Mucosa of descending colon (tissue), 3 donors: Measurements from ENCODE around the gene PCK2. TPM values are rescaled to one million over a fixed set of nuclear protein-coding genes. Genes with fewer than 3 reads are reported as not detected.
"Not testable (repeated sequence)": the region's sequence is repeated elsewhere in the genome, so short reads cannot be mapped to it uniquely, and the experiment has no call there.

Source experiments
- ATAC-seq: fragments of 200-7000 bp; cut with Tn5 transposase; one replicate; pipeline ENCODE4 v1.9.1; 2020; ENCODE audit warnings: mild to moderate bottlenecking, moderate library complexity
- DNase-seq, 3 donors: peaks; one replicate each; pipeline ENCODE4 v3.0.0-alpha.2; 2020
- H3K36me3 ChIP-seq: fragments of 200-600 bp; one replicate; pipeline ENCODE4 v1.8.0; 2021; ENCODE audit warnings: low read depth, mild to moderate bottlenecking
- H3K4me1 ChIP-seq: fragments of 200-600 bp; one replicate; pipeline ENCODE4 v1.8.0; 2021; ENCODE audit warnings: low read depth, mild to moderate bottlenecking
- H3K4me3 ChIP-seq: fragments of 200-600 bp; one replicate; pipeline ENCODE4 v1.8.0; 2021; ENCODE audit warnings: mild to moderate bottlenecking
- H3K9me3 ChIP-seq: fragments of 200-600 bp; one replicate; pipeline ENCODE4 v1.8.0; 2021; ENCODE audit warnings: mild to moderate bottlenecking
- CTCF ChIP-seq: fragments of 200-600 bp; IDR thresholded peaks from one replicate; pipeline ENCODE4 v1.8.0; 2022; ENCODE audit warnings: antibody characterized with exemption, mild to moderate bottlenecking
- intact Hi-C, 2 donors: fragments of 100-400 bp; cut with DNase I in 1 of 2; cut with micrococcal nuclease in 1 of 2; formaldehyde crosslinking; loops; one replicate each; pipeline versions ENCODE4 v1.11.0 to v1.11.1; 2022; cut with DNase I, micrococcal nuclease
- total RNA-seq, 3 donors: library from RNA; stranded (reverse); fragmentation: NEBNext Ultra II Directional in 2 of 3; extraction: Animal tissue kit (Norgen Biotek cat#: 25700) in 2 of 3; gene quantifications; one replicate each; pipeline versions ENCODE4 v1.2.1 to v1.2.4, GENCODE V29; 2021 to 2023
- donor health status: DM: no; HTN: no; CAD: no; lungs with moderate emphysema.
- donor health status: DM: no; HTN: no; CAD: no.
- donor health status: DM: no; HTN: yes; CAD: no.

PCK2 gene
- total RNA-seq, 3 donors from 2014 or later: 64.7 to 150 (median 150) TPM

DNA sequence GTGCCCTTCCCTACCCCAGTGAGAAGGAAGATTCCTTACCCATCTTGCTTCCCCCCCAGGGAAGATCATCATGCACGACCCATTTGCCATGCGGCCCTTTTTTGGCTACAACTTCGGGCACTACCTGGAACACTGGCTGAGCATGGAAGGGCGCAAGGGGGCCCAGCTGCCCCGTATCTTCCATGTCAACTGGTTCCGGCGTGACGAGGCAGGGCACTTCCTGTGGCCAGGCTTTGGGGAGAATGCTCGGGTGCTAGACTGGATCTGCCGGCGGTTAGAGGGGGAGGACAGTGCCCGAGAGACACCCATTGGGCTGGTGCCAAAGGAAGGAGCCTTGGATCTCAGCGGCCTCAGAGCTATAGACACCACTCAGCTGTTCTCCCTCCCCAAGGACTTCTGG is 9.3 kb downstream of the PCK2 start:
- Histone ChIP-seq H3K36me3 (no peaks in the 10 kb centered on the region), H3K4me3 (no peak overlapping the region), H3K4me1 (no peaks in the 10 kb centered on the region), H3K9me3 (no peaks in the 10 kb centered on the region)
- DNase-seq: no peak
- intact Hi-C loops: loop anchor here in 1 of 2 donors (10.0 kb wide), 1 partner anchor 49 kb away; the partner anchor contains the start of gene CARMIL3
- no peak for TF ChIP-seq CTCF
- no peak for ATAC-seq

DNA sequence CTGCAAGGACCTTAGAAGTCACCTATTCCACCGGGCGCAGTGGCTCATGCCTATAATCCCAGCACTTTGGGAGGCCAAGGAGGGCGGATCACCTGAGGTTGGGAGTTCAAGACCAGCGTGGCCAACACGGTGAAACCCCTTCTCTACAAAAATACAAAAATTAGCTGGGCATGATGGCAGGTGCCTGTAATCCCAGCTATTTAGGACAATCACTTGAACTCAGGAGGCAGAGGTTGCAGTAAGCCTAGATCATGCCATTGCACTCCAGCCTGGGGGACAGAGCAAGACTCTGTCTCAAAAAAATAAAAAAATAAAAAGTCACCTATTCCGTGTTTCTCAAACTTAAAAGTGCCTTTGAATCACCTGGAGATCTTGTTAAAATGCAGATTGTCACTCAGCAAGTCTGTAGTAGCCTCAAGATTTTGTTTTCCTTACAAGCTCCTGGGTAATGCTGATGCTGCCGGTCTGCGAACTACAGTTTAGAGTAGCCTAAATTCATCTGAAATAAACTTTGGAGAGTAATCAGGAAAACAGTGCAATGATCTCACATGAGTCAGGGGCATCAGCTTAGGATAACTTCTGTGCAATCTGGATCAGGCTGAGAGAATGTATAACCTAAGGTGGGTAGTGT is 11.6 kb downstream of the PCK2 start:
- intact Hi-C loops: loop anchor here in 1 of 2 donors (10.0 kb wide), 1 partner anchor 51 kb away; the partner anchor contains the start of gene CARMIL3
- not testable (repeated sequence) for DNase-seq, H3K9me3 ChIP-seq, H3K4me1 ChIP-seq, H3K4me3 ChIP-seq, H3K36me3 ChIP-seq, ATAC-seq

DNA sequence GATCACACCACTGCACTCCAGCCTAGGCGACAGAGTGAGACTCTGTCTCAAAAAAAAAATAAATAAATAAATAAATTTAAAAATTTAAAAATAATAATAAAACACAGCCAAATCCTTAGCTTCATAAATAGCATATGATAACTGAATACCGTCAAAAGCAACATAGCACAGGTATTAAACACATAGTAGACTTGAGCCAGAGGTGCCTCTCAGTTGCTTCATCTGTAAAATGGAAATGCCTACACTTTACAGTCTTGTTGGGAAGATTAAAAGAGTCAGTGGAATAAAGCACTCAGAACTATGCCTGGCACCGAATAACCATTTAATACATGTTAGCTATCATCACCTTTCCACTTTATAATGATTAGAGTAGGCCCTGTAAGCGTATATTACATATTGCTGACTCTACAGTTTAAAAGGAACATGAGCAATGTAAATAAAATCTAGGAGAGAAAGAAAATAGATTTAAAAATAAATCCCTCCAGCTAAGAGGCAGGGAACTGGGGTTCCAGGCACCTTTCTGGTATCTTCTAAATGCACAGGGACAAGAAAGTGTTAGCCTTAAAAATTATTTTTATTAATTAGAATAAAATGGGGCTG is 12.7 kb downstream of the PCK2 start:
- ATAC-seq (no peak), DNase-seq (no peak)
- intact Hi-C loops: loop anchor here in 1 of 2 donors (10.0 kb wide), 1 partner anchor 52 kb away; the partner anchor contains the start of gene CARMIL3
- no peak for TF ChIP-seq CTCF
- Histone ChIP-seq H3K9me3 (no peaks in the 10 kb centered on the region), H3K4me3 (no peak overlapping the region), H3K36me3 (no peaks in the 10 kb centered on the region), H3K4me1 (peaks cover 8% of the 10 kb centered on the region)

- DNase-seq (no peak), ATAC-seq (no peak)
- Histone ChIP-seq H3K4me1 (peaks cover 8% of the 10 kb centered on the region), H3K9me3 (no peaks in the 10 kb centered on the region), H3K36me3 (no peaks in the 10 kb centered on the region), H3K4me3 (peak overlapping the region; percentile 3)
- TF ChIP-seq CTCF: no peak
- intact Hi-C loops: loop anchor here in 1 of 2 donors (10.0 kb wide), 1 partner anchor 54 kb away; the partner anchor contains the start of gene CARMIL3
Observed at GRCh38 chr14:24108336-24108874, 14.3 kb downstream of the PCK2 start.

GRCh38 chr14:24110060-24110459 is 15.9 kb downstream of the PCK2 start:
- Histone ChIP-seq H3K36me3 (peaks cover 4% of the 10 kb centered on the region), H3K4me3 (no peak overlapping the region), H3K9me3 (no peaks in the 10 kb centered on the region), H3K4me1 (peaks cover 8% of the 10 kb centered on the region)
- no peak for ATAC-seq
- no peak for DNase-seq
- no peak for TF ChIP-seq CTCF
- intact Hi-C loops: no loop called here

GRCh38 chr14:24110523-24110922 is 16.4 kb downstream of the PCK2 start:
- peaks cover 8% of the 10 kb centered on the region for H3K4me1 ChIP-seq
- DNase-seq: no peak
- no peaks in the 10 kb centered on the region for H3K9me3 ChIP-seq
- intact Hi-C loops: no loop called here
- H3K36me3 ChIP-seq: peaks cover 4% of the 10 kb centered on the region
- ATAC-seq: no peak
- no peak for TF ChIP-seq CTCF
- H3K4me3 ChIP-seq: no peak overlapping the region
